ENCODE measurements around the gene TUBGCP6. TPM values are rescaled to one million over a fixed set of nuclear protein-coding genes. Genes with fewer than 3 reads are reported as not detected.

Gene TUBGCP6
- total RNA-seq, 1 donor from 2014 or later: 26.3 TPM

DNA sequence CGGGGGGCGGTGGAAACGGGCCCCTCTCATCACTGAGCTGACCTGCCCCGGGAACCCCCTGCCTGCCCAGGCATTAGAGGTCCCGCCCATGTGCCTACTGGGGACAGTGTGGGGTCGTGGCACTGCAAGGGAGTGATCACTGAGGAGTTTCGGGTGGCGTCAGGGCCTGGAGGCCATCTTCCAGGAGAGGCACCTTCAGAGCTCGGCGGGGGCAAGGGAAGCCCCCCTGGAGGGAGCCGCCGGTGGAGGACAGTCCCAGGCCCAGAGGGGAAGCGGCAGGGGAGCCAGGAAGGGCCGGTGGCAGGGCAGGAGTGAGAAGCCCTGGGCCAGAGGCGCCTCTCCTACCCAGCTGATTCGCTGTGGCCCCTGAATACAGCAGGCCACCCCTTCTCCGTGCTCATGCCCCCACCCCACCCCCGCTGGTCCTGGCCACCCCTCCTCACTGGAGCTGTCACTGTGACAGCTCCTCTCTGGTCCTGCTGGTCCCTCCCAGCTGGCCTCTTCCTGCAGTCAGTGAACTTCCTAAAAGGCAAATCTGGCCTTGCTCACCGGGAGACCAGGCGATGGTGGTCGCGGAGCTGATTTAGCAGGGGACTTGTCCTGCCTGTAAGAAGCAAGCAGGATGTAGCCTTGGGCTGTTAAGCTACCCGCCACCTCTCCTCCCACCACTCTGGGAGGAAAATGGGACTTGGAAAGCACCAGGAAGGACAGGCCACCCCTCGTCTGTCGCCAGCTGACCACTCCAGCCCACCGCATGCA is 27.4 kb upstream of the TUBGCP6 start:
- Mint-ChIP-seq H3K4me3 (ENCODE audit: unreplicated experiment) (no peak overlapping the region), H3K27ac (ENCODE audit: unreplicated experiment) (peak overlapping the region; percentile 34), H3K27me3 (ENCODE audit: low read depth, unreplicated experiment) (no peaks in the 10 kb centered on the region), H3K9me3 (ENCODE audit: unreplicated experiment) (no peaks in the 10 kb centered on the region), H3K36me3 (ENCODE audit: low read depth, unreplicated experiment) (peaks cover under 1% of the 10 kb centered on the region), H3K4me1 (ENCODE audit: low read depth, unreplicated experiment) (peaks cover 8% of the 10 kb centered on the region)
- no peak for FAIRE-seq
- no peaks in the 10 kb centered on the region for H3K27me3 ChIP-seq (ENCODE audit: insufficient read depth, low read length)
- H3K4me2 ChIP-seq (ENCODE audit: low read length): peak overlapping the region; percentile 89
- H3K4me1 ChIP-seq (ENCODE audit: insufficient read depth, low read length): peaks cover 19% of the 10 kb centered on the region
- H3K4me3 ChIP-seq (ENCODE audit: insufficient read depth, low read depth, low read length): no peak overlapping the region
- DNase-seq (ENCODE audit: low read depth): no peak
- H4K20me1 ChIP-seq (ENCODE audit: insufficient read depth, low read length): peaks cover 49% of the 10 kb centered on the region
- H2AFZ ChIP-seq (ENCODE audit: low read depth, low read length): no peak overlapping the region
- no peaks in the 10 kb centered on the region for H3K79me2 ChIP-seq (ENCODE audit: insufficient read depth, low read length)
- no peaks in the 10 kb centered on the region for H3K9me3 ChIP-seq (ENCODE audit: insufficient read depth, low read depth, low read length)
- H3K9ac ChIP-seq (ENCODE audit: low read length): no peak overlapping the region
- TF ChIP-seq, protein P1, sequence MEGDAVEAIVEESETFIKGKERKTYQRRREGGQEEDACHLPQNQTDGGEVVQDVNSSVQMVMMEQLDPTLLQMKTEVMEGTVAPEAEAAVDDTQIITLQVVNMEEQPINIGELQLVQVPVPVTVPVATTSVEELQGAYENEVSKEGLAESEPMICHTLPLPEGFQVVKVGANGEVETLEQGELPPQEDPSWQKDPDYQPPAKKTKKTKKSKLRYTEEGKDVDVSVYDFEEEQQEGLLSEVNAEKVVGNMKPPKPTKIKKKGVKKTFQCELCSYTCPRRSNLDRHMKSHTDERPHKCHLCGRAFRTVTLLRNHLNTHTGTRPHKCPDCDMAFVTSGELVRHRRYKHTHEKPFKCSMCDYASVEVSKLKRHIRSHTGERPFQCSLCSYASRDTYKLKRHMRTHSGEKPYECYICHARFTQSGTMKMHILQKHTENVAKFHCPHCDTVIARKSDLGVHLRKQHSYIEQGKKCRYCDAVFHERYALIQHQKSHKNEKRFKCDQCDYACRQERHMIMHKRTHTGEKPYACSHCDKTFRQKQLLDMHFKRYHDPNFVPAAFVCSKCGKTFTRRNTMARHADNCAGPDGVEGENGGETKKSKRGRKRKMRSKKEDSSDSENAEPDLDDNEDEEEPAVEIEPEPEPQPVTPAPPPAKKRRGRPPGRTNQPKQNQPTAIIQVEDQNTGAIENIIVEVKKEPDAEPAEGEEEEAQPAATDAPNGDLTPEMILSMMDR (IDR thresholded peaks at IDR 0.05; ENCODE audit: insufficient read depth, low read depth, low read length): no peak
- TF ChIP-seq EZH2 (IDR thresholded peaks at IDR 0.05; ENCODE audit: insufficient read depth, low read length): no peak
- H3K27ac ChIP-seq (ENCODE audit: low read depth, low read length): no peak overlapping the region
- H3K36me3 ChIP-seq (ENCODE audit: insufficient read depth, low read length): peaks cover 3% of the 10 kb centered on the region

- peak overlapping the region; percentile 39 for H3K9ac ChIP-seq (ENCODE audit: low read length)
- H3K9me3 Mint-ChIP-seq (ENCODE audit: unreplicated experiment): no peaks in the 10 kb centered on the region
- H3K27ac ChIP-seq (ENCODE audit: low read depth, low read length): no peak overlapping the region
- H3K27me3 ChIP-seq (ENCODE audit: insufficient read depth, low read length): no peaks in the 10 kb centered on the region
- no peaks in the 10 kb centered on the region for H3K79me2 ChIP-seq (ENCODE audit: insufficient read depth, low read length)
- no peaks in the 10 kb centered on the region for H3K36me3 Mint-ChIP-seq (ENCODE audit: low read depth, unreplicated experiment)
- DNase-seq (ENCODE audit: low read depth) (no peak), FAIRE-seq (no peak)
- no peak overlapping the region for H3K27ac Mint-ChIP-seq (ENCODE audit: unreplicated experiment)
- peaks cover 3% of the 10 kb centered on the region for H3K36me3 ChIP-seq (ENCODE audit: insufficient read depth, low read length)
- H3K9me3 ChIP-seq (ENCODE audit: insufficient read depth, low read depth, low read length): no peaks in the 10 kb centered on the region
- peaks cover 46% of the 10 kb centered on the region for H4K20me1 ChIP-seq (ENCODE audit: insufficient read depth, low read length)
- H3K4me2 ChIP-seq (ENCODE audit: low read length): peak overlapping the region; percentile 89
- peaks cover 8% of the 10 kb centered on the region for H3K4me1 Mint-ChIP-seq (ENCODE audit: low read depth, unreplicated experiment)
- H3K4me3 ChIP-seq (ENCODE audit: insufficient read depth, low read depth, low read length): peak overlapping the region; percentile 61
- H3K27me3 Mint-ChIP-seq (ENCODE audit: low read depth, unreplicated experiment): no peaks in the 10 kb centered on the region
- peaks cover 19% of the 10 kb centered on the region for H3K4me1 ChIP-seq (ENCODE audit: insufficient read depth, low read length)
- no peak overlapping the region for H3K4me3 Mint-ChIP-seq (ENCODE audit: unreplicated experiment)
- no peak overlapping the region for H2AFZ ChIP-seq (ENCODE audit: low read depth, low read length)
- TF ChIP-seq, protein P1 (IDR thresholded peaks at IDR 0.05; ENCODE audit: insufficient read depth, low read depth, low read length): no peak
- no peak for TF ChIP-seq EZH2 (IDR thresholded peaks at IDR 0.05; ENCODE audit: insufficient read depth, low read length)
These were observed 26.7 kb upstream of the TUBGCP6 start for GRCh38 chr22:50271519-50271970.
